SK-N-SH (cell line): ENCODE measurements around the gene SMYD3.

Source experiments
- GABPA ChIP-seq: IDR thresholded peaks from 2 replicates; pipeline ENCODE4 v1.4.0; 2012; ENCODE audit warnings: low read depth, mild to moderate bottlenecking
- JUND ChIP-seq: IDR thresholded peaks from 2 replicates; pipeline ENCODE4 v1.4.0; 2012
- POLR2AphosphoS5 ChIP-seq: IDR thresholded peaks from 2 replicates; pipeline ENCODE4 v1.6.1; 2012; ENCODE audit warnings: low read depth, low read length
- RXRA ChIP-seq: IDR thresholded peaks from 2 replicates; pipeline ENCODE4 v1.4.0; 2012; ENCODE audit warnings: low read depth, mild to moderate bottlenecking, borderline replicate concordance
- TCF12 ChIP-seq: IDR thresholded peaks from 2 replicates; pipeline ENCODE4 v1.4.0; 2012
- TF ChIP-seq, protein P1 (sequence below): fragments of 200-600 bp; sonication (generic); IDR thresholded peaks from 2 replicates; pipeline ENCODE4 v1.6.1; 2017; ENCODE audit warnings: antibody characterized with exemption, mild to moderate bottlenecking, moderate library complexity

DNA sequence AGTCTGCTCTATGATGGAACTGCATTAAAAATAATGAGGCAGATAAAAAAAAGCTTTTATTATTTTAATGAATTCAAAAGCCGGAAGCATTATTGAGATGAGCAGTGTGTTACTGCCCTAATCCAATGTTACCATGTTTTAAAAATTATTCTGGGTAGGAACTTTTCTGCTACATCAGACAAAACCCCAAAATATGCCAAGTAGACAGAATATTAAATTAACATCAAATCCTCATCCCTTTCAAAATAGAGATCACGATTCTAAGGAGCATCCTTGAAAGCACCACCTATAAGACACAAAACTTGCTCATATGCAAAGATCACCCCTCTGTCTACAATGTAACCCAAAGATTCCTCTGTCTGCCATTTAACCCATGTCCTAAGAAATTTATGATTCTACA is 357.5 kb downstream of the SMYD3 start:
- TF ChIP-seq GABPA (no peak), TCF12 (no peak), RXRA (no peak), JUND (no peak), POLR2AphosphoS5 (no peak)
- TF ChIP-seq, protein P1, sequence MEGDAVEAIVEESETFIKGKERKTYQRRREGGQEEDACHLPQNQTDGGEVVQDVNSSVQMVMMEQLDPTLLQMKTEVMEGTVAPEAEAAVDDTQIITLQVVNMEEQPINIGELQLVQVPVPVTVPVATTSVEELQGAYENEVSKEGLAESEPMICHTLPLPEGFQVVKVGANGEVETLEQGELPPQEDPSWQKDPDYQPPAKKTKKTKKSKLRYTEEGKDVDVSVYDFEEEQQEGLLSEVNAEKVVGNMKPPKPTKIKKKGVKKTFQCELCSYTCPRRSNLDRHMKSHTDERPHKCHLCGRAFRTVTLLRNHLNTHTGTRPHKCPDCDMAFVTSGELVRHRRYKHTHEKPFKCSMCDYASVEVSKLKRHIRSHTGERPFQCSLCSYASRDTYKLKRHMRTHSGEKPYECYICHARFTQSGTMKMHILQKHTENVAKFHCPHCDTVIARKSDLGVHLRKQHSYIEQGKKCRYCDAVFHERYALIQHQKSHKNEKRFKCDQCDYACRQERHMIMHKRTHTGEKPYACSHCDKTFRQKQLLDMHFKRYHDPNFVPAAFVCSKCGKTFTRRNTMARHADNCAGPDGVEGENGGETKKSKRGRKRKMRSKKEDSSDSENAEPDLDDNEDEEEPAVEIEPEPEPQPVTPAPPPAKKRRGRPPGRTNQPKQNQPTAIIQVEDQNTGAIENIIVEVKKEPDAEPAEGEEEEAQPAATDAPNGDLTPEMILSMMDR, result no peak
